GM15510 (cell line): ENCODE measurements around the gene DPCD.

Experiments
- POLR2A ChIP-seq: IDR thresholded peaks from 3 replicates; pipeline ENCODE4 v1.6.1; 2011; ENCODE audit warnings: borderline replicate concordance; ENCODE audit not compliant: insufficient read length; ENCODE audit errors: extremely low read depth

The DPCD gene

GRCh38 chr10:101618871-101619270 is 30.8 kb downstream of the DPCD start:
- no peak for TF ChIP-seq POLR2A

GRCh38 chr10:101619983-101620382 is 31.9 kb downstream of the DPCD start:
- TF ChIP-seq POLR2A, result no peak

GRCh38 chr10:101623528-101623927 is 35.4 kb downstream of the DPCD start:
- TF ChIP-seq POLR2A, result no peak

GRCh38 chr10:101624526-101625102 is 36.5 kb downstream of the DPCD start:
- TF ChIP-seq POLR2A, result no peak

GRCh38 chr10:101625821-101626412 is 37.8 kb downstream of the DPCD start:
- no peak for TF ChIP-seq POLR2A

GRCh38 chr10:101629837-101630632 is 41.9 kb downstream of the DPCD start:
- TF ChIP-seq POLR2A, result no peak

- TF ChIP-seq POLR2A, result no peak
These were observed 42.5 kb downstream of the DPCD start for GRCh38 chr10:101630633-101630920.

GRCh38 chr10:101631821-101632475 is 43.8 kb downstream of the DPCD start:
- TF ChIP-seq POLR2A, result no peak

GRCh38 chr10:101639141-101639900 is 51.2 kb downstream of the DPCD start:
- no peak for TF ChIP-seq POLR2A

- TF ChIP-seq POLR2A, result no peak
These were observed 55.4 kb downstream of the DPCD start for GRCh38 chr10:101643546-101643945.

- no peak for TF ChIP-seq POLR2A
These were observed 55.9 kb downstream of the DPCD start for GRCh38 chr10:101644002-101644401.

GRCh38 chr10:101645659-101646058 is 57.5 kb downstream of the DPCD start:
- TF ChIP-seq POLR2A, result no peak

GRCh38 chr10:101646364-101646763 is 58.2 kb downstream of the DPCD start:
- TF ChIP-seq POLR2A, result no peak

GRCh38 chr10:101647255-101647654 is 59.1 kb downstream of the DPCD start:
- TF ChIP-seq POLR2A, result no peak
